HG03025 (cell line): ENCODE measurements around the gene ANKUB1.

Experiments
- ATAC-seq: cut with Tn5 transposase; IDR thresholded peaks from one replicate; pipeline ENCODE4 v1.9.1; 2021; ENCODE audit warnings: mild to moderate bottlenecking, moderate library complexity; ENCODE audit not compliant: unreplicated experiment, low FRiP score

The ANKUB1 gene

GRCh38 chr3:149810846-149811245 is 18.5 kb upstream of the ANKUB1 start:
- no peak for ATAC-seq

GRCh38 chr3:149809699-149810098 is 17.3 kb upstream of the ANKUB1 start:
- ATAC-seq: no peak

GRCh38 chr3:149808209-149808829 is 16.0 kb upstream of the ANKUB1 start:
- ATAC-seq: no peak

GRCh38 chr3:149806171-149806778 is 13.9 kb upstream of the ANKUB1 start:
- ATAC-seq: no peak

DNA sequence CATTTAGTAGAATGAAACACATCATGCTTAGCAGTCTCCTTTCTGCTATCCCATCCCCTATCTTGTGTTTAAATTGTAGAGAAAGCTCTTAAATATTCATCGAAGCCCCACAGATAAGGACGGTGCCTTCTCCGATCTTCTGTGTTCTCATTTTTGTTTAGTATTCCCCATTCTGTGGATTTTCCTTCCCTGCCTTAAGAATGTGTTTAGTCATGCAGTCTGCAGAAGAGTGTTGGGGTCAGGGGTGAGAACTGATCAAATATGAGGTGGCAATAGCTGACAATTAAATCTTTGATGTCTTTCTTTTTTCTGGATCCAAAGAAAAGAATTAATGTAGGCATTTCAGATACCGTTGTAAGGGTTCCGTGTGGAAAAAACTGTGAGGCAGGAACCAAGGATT is 9.3 kb upstream of the ANKUB1 start:
- ATAC-seq: no peak

DNA sequence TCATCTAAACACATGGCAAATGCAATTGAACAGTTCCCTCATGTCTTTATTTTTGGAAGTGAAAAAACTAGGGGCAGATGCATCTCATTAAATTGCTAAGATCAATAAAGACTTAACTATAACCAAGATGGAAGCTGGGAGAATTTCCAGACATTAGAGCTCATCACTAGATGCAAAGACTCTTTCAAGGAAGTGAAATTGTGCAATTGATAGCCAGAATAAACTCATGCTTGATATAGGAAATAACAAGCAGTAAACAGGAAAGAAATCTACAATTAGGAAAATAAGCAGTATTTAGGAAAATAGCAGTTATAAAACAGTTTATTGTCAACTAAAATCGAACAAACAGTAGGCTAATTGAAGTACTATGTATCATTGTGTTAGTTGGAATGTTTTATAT is 8.8 kb upstream of the ANKUB1 start:
- ATAC-seq: no peak

- no peak for ATAC-seq
These were observed 8.3 kb upstream of the ANKUB1 start for GRCh38 chr3:149800693-149801092.

DNA sequence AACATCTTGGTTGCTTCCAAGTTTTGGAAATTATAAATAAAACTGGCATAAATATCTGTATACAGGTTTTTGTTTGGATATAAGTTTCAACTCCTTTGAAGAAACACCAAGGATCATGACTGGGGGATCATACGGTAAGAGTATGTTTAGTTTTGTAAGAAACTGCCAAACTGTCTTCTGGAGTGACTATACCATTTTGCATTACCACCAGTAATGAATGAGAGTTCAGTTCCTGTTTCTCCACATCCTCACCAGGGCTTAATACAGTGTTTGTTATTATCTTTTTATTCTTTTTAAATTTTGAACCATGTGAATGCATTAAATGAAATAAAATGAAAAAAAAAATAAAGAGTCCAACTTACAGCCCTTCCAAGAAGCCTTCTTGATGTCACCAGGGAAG is 3.7 kb upstream of the ANKUB1 start:
- ATAC-seq: no peak

- no peak for ATAC-seq
These were observed 1.7 kb downstream of the ANKUB1 start for GRCh38 chr3:149790698-149791097.

DNA sequence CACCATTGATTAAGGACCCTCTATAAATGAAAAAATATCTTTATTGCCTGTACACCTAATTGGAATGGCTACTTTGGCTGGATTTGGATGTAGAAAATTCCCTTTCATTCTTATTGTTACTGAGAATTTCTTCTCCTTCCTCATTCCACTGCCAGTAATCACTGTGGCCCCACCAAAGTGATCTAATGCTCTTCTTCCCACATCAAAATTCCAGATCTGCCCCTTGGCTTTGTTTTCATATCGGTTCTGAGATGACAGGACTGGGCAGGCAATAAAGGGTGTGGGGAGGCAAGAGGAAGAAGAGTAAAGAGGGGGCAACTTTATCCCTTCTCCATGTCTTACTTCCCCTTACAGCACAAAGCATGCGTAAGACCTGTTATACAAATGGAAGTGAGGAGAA is 2.1 kb downstream of the ANKUB1 start:
- ATAC-seq: no peak

- no peak for ATAC-seq
These were observed 8.2 kb downstream of the ANKUB1 start for GRCh38 chr3:149784064-149784704.

GRCh38 chr3:149783576-149783975 is 8.8 kb downstream of the ANKUB1 start:
- no peak for ATAC-seq

DNA sequence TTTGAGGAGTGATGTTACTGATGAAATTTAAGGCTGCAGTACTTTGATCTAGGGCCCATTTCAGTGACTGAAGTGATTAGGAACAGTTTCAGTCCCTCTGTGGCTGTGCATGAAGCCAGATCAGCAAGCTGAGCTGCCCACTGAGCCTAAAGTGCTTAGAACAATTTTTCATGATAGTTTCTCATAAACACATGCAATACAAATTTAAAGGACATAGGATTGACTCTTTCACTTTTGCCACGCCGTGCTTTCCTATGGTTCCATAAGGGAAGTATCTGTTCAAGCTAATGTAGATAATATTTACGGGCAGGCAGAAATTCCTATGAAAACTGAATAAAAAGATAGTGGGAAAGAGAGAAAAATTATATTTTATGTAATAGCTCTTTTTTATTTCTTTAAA is 10.6 kb downstream of the ANKUB1 start:
- no peak for ATAC-seq

DNA sequence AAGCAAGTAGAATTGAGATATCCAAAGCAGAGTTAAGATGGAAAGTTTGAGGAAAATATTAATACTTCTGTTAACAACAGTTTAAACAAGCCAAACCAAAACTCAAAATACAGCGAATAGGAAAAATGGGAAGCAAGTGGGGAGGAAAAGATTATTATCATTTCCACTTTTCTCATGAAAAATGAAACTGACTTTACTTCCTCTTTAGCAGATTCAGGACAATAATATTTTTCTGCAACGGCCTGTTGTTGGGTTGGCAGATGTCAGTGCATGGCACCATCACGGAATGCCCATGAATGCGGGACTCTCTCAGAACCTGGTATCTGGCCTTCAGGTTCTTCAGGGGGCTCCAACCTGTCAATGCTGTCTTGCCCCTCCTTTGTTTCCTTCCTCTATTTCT is 11.1 kb downstream of the ANKUB1 start:
- no peak for ATAC-seq

GRCh38 chr3:149777414-149778214 is 14.7 kb downstream of the ANKUB1 start:
- ATAC-seq: no peak

DNA sequence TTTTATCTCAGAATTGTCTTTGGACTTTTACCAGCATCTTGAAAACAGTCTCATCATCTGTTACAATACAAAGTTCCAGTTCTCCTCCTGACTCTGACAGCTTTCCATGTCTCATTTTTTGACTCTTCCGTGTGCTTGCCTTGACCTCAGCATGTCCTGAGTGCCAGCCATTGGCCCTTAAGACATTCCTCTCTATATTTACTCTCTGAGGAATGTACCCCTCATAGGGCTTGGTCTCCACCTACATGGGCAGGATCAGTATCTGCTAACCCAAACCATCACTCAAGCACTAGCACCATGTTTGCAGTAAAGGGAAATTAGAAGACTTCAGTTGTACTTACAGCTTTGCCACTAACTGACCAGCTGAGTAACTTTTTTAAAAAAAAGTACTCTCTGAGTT is 16.2 kb downstream of the ANKUB1 start:
- ATAC-seq: no peak

GRCh38 chr3:149772861-149773260 is 19.5 kb downstream of the ANKUB1 start:
- ATAC-seq: no peak

- no peak for ATAC-seq
These were observed 20.6 kb downstream of the ANKUB1 start for GRCh38 chr3:149771652-149772271.

DNA sequence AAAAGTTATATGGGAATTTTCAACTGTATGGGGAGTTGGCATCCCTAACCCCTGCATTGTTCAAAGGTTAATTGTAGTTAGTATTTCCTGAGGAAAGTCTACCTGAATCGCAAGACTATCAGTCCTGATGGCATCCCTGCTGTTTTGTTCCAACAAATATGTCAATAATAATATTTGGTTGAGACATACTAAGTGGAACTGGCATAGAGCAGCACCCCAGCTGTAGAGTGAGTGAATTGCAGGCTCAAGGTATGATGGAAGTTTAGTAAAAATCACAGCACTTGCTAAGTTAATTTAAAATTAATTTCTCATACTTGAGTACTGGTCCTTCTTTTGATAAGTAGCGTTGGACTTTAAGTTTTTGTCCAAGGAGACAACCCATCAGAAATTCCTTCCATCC is 22.1 kb downstream of the ANKUB1 start:
- no peak for ATAC-seq

DNA sequence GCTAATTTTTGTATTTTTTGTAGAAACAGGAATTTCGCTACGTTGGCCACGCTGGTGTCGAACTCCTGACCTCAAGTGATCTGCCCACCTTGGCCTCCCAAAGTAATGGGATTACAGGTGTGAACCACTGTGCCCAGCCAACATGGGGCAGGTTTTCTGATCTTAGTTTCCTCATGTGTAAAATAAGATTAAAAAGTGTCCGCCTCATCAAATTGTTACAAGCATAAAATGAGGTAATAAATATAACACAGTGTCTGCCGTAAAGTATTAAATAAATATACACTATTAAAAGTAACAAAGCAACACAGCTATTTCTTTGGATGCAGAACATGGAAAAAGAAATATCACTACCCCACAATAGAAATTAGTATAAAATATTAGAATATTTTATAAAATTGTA is 23.6 kb downstream of the ANKUB1 start:
- ATAC-seq: no peak

DNA sequence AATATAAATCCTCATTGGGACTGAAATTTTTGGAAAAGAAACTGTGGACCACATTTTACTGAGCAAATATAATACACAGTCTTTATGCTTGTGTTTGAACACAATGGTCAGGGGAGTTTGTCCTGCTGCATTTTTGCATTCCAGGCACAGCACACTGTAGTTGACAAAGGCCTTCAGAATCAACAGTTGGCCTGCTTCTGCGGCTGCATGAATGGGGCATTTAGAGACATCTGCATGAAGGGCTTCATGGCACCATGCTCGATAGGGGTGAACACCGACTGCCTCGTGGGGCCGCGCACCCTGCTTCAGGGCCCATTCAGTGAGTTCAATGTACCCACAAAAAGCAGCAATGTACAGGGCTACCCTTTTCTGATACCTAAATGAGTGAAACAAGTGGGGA is 24.6 kb downstream of the ANKUB1 start:
- ATAC-seq: no peak
